ENCODE data around the gene FBXL16.

DNA sequence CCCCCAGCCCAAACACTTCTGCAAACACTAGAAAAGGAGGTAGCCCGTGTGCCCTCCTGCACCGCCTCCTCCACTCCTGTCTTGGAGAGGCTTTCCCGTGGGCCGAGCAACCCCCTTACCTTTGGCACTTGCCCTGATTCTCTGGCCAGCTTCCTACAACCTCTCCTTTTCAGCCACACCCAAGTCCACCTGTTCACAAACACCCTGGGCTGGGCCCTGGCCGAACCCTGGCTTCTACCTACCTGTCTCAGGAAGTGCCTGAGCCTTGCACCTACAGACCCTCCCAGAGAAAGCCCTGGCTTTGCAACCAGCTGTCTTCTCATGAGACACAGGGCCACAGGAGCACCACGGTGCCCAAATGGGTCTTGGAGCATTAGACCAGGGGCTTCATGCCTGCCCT is 13.3 kb upstream of the FBXL16 start:
- TF ChIP-seq, protein P1, sequence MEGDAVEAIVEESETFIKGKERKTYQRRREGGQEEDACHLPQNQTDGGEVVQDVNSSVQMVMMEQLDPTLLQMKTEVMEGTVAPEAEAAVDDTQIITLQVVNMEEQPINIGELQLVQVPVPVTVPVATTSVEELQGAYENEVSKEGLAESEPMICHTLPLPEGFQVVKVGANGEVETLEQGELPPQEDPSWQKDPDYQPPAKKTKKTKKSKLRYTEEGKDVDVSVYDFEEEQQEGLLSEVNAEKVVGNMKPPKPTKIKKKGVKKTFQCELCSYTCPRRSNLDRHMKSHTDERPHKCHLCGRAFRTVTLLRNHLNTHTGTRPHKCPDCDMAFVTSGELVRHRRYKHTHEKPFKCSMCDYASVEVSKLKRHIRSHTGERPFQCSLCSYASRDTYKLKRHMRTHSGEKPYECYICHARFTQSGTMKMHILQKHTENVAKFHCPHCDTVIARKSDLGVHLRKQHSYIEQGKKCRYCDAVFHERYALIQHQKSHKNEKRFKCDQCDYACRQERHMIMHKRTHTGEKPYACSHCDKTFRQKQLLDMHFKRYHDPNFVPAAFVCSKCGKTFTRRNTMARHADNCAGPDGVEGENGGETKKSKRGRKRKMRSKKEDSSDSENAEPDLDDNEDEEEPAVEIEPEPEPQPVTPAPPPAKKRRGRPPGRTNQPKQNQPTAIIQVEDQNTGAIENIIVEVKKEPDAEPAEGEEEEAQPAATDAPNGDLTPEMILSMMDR (IDR thresholded peaks at IDR 0.05), result no peak
- TF ChIP-seq EZH2phosphoT487 (IDR thresholded peaks at IDR 0.05) (no peak), EZH2 (IDR thresholded peaks at IDR 0.05) (no peak)
